Erythroblast (primary cell): ENCODE data around the gene CYP2W1.

ENCODE experiments used
- GATA1 ChIP-seq: IDR thresholded peaks from 2 replicates; pipeline ENCODE4 v1.6.1; 2011; ENCODE audit warnings: low read depth, mild to moderate bottlenecking, control low read depth, low read length, moderate library complexity
- POLR2A ChIP-seq: IDR thresholded peaks from 2 replicates; pipeline ENCODE4 v1.6.1; 2011; ENCODE audit warnings: mild to moderate bottlenecking, low read length

DNA sequence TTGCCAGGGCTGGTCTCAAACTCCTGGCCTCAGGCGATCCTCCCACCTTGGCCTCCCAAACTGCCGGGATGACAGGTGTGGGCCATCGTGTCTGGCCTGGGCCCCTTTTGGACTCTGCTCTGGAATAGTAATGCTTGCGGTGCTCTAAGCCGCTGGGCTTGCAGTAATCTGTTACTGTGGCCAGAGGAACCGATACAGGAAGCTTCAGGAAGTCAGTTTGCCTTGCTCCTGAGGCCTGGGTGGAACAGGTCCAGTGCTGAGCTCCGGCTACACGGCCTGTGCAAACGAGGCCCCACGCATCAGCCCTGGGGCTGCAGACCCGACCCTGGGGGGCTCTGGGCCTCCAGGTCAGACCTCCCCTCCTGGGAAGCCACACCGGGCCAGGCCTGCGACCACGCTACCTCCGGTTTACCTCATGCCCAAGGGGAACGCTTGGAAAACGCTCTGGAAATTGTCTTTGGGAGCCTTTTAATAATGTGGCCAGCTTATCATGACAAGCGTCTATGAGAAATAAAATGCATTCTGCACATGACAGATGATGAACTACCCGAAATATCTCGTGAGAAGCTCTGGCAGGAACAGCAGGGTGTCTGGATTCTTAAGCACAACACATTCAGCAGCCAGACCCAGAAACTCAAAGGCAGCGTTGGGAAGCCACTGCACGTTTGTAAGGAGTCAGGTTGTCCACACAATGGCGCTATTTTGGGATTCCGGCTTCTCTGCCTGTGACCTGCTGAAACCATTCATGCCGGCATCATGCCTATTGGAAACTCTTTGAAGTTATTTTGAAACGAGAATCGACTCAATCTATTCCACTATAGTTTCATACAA, 18.4 kb upstream of the CYP2W1 start:
- TF ChIP-seq POLR2A (no peak), GATA1 (no peak)
